OCI-LY7 (cell line): ENCODE results near the gene HDAC4. TPM values are rescaled to one million over a fixed set of nuclear protein-coding genes. Genes with fewer than 3 reads are reported as not detected.

Source experiments
- BruUV-seq: library from RNA; stranded (reverse); fragments of 400-500 nt; replicated peaks from 2 replicates; lab custom pipeline; 2021; lab: Mats Ljungman, UMichigan
- CTCF ChIA-PET: fragments of 300-600 bp; sonication (Branson Sonifier 250); formaldehyde crosslinking; loops from one replicate; lab custom pipeline; 2022; ENCODE audit warnings: antibody characterized with exemption; ENCODE audit not compliant: unreplicated experiment; lab: Charles Lee
- POLR2A ChIA-PET: fragments of 300-600 bp; sonication (Branson Sonifier 250); formaldehyde crosslinking; loops from one replicate; lab custom pipeline; 2022; ENCODE audit warnings: antibody characterized with exemption; lab: Charles Lee
- DNase-seq: peaks from one replicate; pipeline ENCODE4 v3.0.0-alpha.2; 2015; ENCODE audit warnings: low spot score
- H2AFZ ChIP-seq: fragments of 200-600 bp; sonication (generic), shearing (Covaris generic); 2 replicates; pipeline ENCODE4 v1.6.1; 2014; ENCODE audit warnings: mild to moderate bottlenecking, antibody characterized with exemption, low read length, moderate library complexity
- H3K27ac ChIP-seq: fragments of 200-600 bp; sonication (generic); 2 replicates; pipeline ENCODE4 v1.5.1; 2014; ENCODE audit warnings: mixed run types, low read depth, mild to moderate bottlenecking, moderate library complexity, low read length, inconsistent platforms; ENCODE audit not compliant: poor library complexity, severe bottlenecking
- H3K36me3 ChIP-seq: fragments of 200-600 bp; sonication (generic); 2 replicates; pipeline ENCODE4 v1.6.1; 2014; ENCODE audit warnings: mild to moderate bottlenecking, antibody characterized with exemption, low read length, moderate library complexity, mixed read lengths; ENCODE audit not compliant: insufficient read depth
- H3K4me1 ChIP-seq: fragments of 200-600 bp; sonication (generic); 2 replicates; pipeline ENCODE4 v1.5.1; 2014; ENCODE audit warnings: mild to moderate bottlenecking, low read length; ENCODE audit not compliant: insufficient read depth, poor library complexity, severe bottlenecking
- H3K4me2 ChIP-seq: fragments of 200-600 bp; sonication (generic); 2 replicates; pipeline ENCODE4 v1.6.1; 2014; ENCODE audit warnings: mild to moderate bottlenecking, low read length
- H3K4me3 ChIP-seq: fragments of 200-600 bp; sonication (generic); 2 replicates; pipeline ENCODE4 v1.5.1; 2014; ENCODE audit warnings: mild to moderate bottlenecking, low read depth, low read length; ENCODE audit not compliant: poor library complexity, severe bottlenecking
- H3K79me2 ChIP-seq: fragments of 200-600 bp; sonication (generic); 2 replicates; pipeline ENCODE4 v1.6.1; 2016; ENCODE audit warnings: low read depth, mild to moderate bottlenecking, low read length, moderate library complexity, mixed read lengths; ENCODE audit not compliant: insufficient read depth
- H3K9me2 ChIP-seq: fragments of 200-600 bp; sonication (generic); 2 replicates; pipeline ENCODE4 v1.6.1; 2016; ENCODE audit warnings: mild to moderate bottlenecking, low read length, mixed read lengths; ENCODE audit not compliant: insufficient read depth
- H3K9me3 ChIP-seq: fragments of 200-600 bp; sonication (generic); 2 replicates; pipeline ENCODE4 v1.6.1; 2014; ENCODE audit warnings: mild to moderate bottlenecking, mixed run types, low read length, mixed read lengths
- H4K20me1 ChIP-seq: fragments of 200-600 bp; sonication (generic); 2 replicates; pipeline ENCODE4 v1.6.1; 2014; ENCODE audit warnings: mild to moderate bottlenecking, antibody characterized with exemption, low read length, moderate library complexity, mixed read lengths; ENCODE audit not compliant: insufficient read depth
- CTCF ChIP-seq: fragments of 200-600 bp; sonication (generic); conservative IDR thresholded peaks from 2 replicates; pipeline ENCODE4 v1.5.1; 2014; ENCODE audit warnings: mild to moderate bottlenecking, antibody characterized with exemption, low read length, moderate library complexity, mixed read lengths
- EZH2phosphoT487 ChIP-seq: fragments of 200-600 bp; sonication (generic); IDR thresholded peaks from 2 replicates; pipeline ENCODE4 v1.6.1; 2018; ENCODE audit warnings: low read depth, borderline replicate concordance, mild to moderate bottlenecking, mixed run types, antibody characterized with exemption, low read length, moderate library complexity, mixed read lengths
- intact Hi-C: fragments of 100-400 bp; cut with micrococcal nuclease; formaldehyde crosslinking; loops from one replicate; pipeline ENCODE4 v1.10.0; 2022; ENCODE audit not compliant: unreplicated experiment
- total RNA-seq, 2 experiments: library from RNA; depleted of rRNA in 1 of 2; stranded (reverse); fragments of >200 nt in 1 of 2; shearing (Covaris generic) in 1 of 2; gene quantifications; 2 replicates each; pipeline ENCODE4 v1.2.3, GENCODE V29; 2014 to 2022

HDAC4 gene
- total RNA-seq, 2 experiments from 2014 or later = 10.2 to 20.6 TPM

- no TSS peak for BruUV-seq
- Histone ChIP-seq H3K9me2 (no peaks in the 10 kb centered on the region), H4K20me1 (no peaks in the 10 kb centered on the region), H3K4me3 (no peak overlapping the region), H3K4me2 (no peak overlapping the region), H2AFZ (no peak overlapping the region), H3K9me3 (no peaks in the 10 kb centered on the region), H3K4me1 (no peaks in the 10 kb centered on the region), H3K79me2 (no peaks in the 10 kb centered on the region), H3K36me3 (no peaks in the 10 kb centered on the region), H3K27ac (no peak overlapping the region)
- intact Hi-C loops = no loop called here
- ChIA-PET CTCF (no interaction called here), POLR2A (no interaction called here)
- no peak for DNase-seq
- TF ChIP-seq CTCF (no peak), EZH2phosphoT487 (no peak)
These were observed 323.6 kb downstream of the HDAC4 start for GRCh38 chr2:239077260-239077659.

- POLR2A ChIA-PET = no interaction called here
These were observed 324.7 kb downstream of the HDAC4 start for GRCh38 chr2:239075918-239076758.

More at GRCh38 chr2:239075918-239076758, 324.7 kb downstream of the HDAC4 start:
- H3K27ac ChIP-seq = no peak overlapping the region
- H3K79me2 ChIP-seq = no peaks in the 10 kb centered on the region
- no TSS peak for BruUV-seq
- no peak overlapping the region for H2AFZ ChIP-seq
- H3K9me2 ChIP-seq = no peaks in the 10 kb centered on the region
- no peak overlapping the region for H3K4me2 ChIP-seq
- intact Hi-C loops = no loop called here
- H3K9me3 ChIP-seq = no peaks in the 10 kb centered on the region
- H3K4me3 ChIP-seq = no peak overlapping the region
- H4K20me1 ChIP-seq = no peaks in the 10 kb centered on the region
- CTCF ChIA-PET = no interaction called here
- TF ChIP-seq CTCF = no peak
- TF ChIP-seq EZH2phosphoT487 = no peak
- H3K36me3 ChIP-seq = no peaks in the 10 kb centered on the region
- DNase-seq = no peak
- H3K4me1 ChIP-seq = no peaks in the 10 kb centered on the region
